Measurements from ENCODE around the gene NKG7.

NKG7 gene

DNA sequence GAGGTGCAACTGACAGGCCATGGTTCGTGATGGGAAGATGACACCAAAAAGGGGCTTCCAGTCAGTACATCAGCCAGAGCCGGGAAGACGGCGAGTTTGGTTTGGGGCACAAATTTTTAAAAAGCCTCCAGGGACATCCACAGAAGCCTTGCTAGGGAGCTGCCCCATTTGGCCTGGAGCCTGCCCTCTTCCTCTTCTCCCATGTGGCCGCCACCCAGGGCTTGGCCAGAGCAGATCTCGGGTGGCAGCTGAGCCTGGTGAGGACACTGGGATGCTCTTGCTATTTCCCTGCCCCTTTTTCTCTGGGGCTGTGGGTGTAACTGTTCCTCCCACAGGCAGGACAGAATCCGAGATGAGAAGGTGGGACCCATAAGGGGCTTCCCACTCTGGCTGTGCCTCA, 14.5 kb downstream of the NKG7 start:
- DNase-seq: no peak

DNA sequence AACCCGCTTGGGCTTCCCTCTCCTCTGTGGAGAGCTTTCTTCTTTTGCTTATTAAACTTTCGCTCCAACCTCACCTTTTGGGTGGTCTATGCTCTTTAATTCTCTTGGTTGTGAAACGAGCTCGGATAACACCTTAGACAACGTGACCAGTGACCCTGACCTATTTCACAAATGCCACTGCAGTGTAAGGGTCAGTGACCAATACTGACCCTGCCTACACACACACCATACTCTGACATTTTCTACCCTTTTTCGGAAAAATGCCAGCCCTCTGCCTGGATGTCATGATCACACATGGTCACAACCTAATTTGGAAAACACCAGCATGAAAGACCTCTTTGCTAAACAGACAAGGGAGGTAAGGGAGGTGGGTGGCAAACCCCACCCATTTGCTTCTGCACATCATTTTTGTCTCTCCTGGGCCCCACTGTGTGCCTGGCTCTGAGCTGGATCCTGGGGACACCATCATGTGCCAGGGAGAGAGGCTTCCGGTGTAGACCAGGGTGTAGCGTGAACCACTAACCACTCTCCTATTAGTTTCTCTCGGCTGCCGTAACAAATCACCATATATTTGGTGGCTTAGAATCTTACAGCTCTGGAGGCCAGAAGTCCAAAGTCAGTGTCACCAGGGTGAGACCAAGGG, 16.2 kb downstream of the NKG7 start:
- no peak for DNase-seq

DNA sequence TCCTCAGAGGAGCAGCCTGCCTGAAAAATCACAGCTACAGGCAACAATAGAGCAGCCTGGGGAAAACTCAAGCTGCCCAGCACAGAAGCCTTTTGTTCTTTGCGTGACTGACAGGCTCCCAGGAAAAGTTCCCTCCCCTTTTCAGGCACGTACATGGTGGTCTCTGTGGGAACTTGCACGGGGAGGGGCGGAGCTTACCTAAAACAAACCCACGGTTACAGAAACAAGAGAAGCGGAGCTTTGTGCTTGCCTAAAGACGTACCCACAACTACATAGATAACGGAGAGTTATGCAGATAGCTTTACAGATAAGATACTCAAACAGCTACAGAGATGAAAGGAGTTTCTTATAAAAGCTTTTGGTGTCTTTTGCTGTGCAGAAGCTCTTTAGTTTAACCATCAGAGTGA, 17.7 kb downstream of the NKG7 start:
- DNase-seq: no peak

DNA sequence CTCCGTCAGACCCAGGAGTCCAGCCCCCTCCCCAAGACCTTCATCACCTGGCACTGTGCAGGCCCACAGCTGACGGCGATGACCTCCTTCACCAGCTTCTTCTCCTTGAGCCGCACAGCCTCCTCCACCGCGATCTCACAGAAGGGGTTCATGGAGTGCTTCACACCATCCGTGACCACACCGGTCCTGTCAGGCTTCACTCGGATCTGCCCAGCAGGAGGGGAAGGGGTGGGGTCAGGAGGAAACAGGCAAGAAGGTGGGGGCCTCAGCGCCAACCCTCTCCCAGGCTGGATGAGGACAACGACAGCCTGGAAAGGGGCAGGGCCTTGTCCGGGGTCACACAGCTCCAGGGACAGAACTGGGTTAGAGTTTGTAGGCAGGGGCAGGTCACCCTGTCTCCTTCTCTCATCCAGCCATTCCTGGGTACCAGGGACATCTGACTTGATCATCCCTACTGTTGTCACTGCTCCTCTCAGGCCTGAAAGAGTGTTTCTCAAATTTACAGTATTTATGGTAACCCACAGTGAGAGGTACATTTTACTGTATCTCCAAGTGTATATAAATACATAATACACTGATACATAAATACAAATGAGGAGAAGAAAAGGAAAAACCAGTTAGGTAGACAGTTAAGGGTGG, 18.2 kb downstream of the NKG7 start:
- no peak for DNase-seq

DNA sequence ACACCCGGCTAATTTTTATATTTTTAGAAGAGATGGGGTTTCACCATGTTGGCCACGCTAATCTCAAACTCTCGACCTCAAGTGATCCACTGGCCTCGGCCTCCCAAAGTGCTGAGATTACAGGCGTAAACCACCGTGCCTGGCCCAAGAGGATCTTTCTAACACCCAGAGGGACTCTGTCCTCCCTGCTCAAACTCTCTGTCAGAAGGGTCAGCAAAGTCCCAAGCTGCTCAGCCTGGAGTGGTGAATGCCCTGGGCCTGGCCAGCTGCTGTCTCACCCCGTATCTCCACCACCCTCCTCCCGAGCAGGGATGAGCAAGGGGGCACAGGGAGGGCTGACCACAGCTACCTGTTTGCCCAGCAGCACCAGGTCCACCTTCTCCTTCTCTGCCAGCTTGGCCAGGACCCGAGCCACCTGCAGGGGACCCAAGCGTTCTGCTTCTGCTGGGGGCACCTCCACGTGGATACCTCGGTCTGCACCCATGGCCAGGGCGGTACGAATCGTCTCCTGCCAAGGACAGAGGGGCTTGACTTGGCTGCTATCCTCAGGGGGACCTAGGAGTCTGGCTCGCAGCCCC, 19.6 kb downstream of the NKG7 start:
- no peak for DNase-seq

DNA sequence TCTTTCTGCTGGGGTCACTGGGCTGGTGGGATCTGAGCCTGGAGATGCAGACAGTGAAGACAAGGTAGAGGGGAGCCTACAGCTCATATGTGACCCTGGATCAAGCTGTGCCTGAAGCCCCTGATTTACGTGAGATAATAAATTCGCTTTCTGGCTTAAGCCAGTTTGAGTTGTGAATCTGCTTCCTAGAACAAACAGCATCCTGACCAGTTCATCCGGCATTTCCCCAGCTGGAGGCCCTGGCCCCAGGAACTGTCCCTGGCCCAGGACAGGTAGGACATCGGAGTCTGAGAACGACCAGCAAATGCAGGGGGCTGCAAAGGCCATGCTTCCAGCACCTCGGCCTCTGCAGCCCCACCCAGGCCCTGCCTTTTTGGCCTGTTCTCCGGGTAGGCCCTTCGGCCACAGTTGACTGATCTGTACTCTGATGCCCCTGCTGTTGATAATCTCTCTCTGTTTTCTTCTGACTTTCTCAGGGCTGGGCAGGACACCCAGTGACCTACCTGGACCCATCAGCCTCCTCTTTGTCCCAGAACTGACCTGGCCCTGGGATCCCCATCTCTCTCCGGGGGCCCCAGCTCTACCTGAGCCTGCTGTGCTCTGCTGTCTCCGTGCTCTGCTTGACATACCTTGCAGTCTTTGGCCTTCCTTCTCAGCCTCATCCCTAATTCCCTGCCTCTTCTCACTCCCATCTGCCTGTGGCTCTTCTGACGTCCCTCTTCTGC, 21.0 kb downstream of the NKG7 start:
- DNase-seq: no peak

DNA sequence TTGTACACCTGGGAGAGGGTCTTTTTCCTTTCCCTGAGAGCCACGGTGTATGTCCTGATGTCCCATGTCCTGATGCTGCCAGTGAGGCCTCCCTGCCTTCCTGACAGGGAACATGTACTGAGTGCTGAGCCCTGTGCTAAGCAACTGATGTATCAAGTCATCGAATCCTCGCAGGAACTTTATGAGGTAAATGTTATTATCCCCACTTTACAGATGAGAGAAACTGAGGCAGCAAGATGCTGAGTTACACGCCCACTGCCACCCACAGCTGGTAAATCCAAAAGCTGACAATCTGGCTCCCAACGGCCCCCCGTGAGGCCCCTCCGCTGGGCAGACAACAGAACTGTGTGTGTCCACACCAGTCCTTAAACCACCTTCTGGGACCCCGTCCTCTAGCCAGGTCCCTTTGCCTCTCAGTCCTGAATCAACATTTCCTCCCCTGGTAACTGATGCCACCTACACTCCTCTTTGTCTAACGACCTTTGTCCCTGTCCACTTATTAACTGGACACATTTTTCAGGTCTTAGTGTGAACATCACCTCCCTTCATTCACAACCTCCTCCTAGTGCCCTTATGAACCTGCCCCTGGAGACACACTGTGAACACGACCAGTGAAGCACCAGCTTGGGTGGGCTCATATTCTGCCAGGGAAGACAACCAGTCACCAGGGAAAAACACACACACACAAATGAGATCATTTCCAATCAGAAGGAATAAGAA, 25.1 kb downstream of the NKG7 start:
- DNase-seq: no peak

DNA sequence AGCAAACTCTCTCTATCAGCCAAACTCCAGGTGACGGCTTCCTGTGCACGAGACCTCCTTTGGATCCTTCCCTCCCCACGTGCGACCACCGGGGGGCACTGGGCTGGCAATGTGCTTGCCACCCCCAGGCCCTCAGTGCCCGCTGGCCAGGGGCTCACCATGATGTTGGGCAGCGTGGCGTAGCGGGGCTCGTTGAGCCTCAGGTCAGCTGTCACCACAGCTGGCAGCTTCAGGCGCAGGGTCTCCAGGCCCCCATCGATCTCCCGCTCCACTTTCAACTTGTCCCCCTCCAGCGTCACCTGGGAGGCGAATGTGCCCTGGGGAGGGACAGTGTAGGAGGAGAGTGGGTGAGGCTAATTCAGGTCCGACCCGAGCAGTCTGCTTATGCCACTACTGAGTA, 25.7 kb downstream of the NKG7 start:
- DNase-seq: no peak

DNA sequence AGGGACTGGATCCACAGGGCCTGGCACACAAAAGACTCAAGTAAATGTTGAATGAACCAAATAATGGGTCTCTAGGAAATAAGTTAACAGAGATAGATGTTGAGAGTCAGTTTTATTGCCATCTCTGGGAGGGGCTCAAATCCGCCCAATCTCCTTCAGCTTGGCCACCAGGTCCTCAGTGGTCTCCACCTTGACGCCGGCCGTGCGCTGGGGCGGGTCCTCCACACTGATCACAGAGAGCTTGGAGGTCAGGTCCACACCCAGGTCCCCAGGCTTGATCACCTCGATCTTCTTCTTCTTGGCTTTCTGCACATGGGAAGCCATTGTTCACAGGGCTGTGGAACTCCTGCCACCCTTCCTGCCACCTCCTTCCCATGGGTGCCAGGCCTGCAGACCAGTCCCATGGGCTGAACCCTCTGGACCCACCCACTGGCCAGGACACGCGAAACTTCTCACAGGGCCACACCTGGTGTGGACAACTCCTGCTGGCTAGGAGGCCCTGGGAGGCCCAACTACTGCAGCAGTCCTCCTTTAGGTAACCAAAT, 27.3 kb downstream of the NKG7 start:
- DNase-seq: no peak

DNA sequence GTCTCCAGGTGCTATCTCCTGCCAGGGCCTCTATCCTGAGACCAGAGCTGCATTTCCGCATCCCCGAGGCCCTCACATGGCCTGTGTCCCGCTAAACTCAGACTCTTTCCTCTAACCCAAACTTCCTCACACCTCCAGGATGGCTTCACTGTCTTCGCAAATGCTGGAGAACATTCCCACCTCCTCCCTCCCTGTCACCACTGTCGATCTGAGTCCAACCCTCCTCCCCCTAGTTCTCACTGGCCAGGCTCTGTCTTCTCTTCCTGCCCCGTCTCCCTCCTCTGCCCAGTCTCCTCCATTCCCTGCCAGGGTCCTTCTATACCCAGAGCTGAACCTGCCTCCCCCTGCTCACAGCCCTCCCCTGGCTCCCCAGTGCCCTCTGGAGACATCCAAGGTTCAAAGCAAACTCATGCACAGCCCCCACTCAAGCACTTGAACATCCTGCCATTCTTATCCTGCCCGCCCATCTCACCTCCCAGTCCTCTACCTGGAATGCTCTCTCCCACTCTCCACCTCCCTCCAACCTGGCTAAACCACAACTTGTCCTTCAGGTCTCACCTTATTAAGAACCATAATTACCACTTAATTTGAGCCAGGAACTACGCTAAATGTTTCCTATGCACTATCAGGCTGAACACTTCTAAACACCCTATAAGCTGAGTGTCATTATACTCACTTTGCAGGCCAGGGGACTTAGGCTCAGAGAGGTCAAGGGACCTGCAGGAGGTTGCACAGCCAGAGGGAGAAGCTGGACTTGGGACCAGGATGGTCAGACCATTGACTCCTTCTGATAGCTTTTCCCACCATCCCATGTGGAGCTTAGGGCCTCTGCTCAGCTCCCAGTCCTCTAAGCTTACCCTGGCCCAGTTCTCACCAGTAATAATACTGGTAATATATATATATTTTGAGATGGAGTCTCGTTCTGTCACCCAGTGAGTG, 29.6 kb downstream of the NKG7 start:
- no peak for DNase-seq

DNA sequence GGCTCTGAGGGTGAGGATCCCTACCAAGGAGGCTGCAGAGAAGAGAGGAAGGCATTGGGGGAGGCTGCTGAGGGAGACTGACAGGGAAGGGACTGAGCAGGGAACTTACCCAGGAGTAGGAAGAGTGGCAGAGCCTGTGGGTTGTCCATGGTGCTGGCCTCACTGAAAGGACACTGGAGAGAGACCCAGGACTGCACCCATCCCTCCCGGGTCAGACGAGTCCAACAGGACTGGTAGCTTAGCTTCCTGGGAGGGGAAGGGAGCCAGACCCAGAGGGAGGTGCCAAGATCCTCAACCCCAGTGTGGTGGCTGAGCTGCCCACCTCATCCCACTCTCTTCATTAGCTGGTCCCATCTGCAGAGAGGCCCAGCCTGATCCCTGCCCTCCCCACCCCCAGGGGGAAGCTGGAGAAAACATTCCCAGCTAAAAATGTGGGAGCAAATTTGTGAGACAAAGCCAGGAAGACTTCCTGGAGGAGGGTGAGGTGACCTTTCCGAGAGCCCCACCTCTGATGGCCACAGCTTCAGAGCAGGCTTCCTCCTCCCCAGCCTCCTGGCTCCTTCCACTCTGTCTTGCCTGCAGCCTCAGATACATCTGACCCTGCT, 30.4 kb downstream of the NKG7 start, which contains the start of gene VSIG10L:
TSS of gene VSIG10L (minus strand) at position 164 of the 605 bp plus-strand sequence. CDS start at position 149, 15 bp downstream.
- DNase-seq: no peak

DNA sequence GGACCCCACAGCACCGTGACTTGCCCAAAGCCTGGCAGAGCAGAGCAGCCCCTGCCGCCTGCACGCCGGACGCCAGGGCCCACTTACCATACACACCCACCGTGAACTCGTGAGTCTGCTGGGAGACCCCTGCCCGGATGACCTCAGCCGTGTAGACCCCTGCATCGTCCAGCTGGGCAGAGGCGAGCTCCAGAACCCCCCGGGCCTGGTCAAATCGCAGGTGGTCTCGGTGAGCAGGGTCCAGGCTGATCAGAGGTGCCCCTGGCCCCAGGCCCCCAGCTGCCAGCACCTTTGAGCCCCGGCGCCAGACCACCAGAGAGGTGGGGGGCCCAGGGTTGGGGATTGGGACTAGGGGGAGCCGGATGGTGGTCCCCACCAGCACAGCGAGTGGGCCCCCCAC, 31.4 kb downstream of the NKG7 start:
- DNase-seq: no peak

DNA sequence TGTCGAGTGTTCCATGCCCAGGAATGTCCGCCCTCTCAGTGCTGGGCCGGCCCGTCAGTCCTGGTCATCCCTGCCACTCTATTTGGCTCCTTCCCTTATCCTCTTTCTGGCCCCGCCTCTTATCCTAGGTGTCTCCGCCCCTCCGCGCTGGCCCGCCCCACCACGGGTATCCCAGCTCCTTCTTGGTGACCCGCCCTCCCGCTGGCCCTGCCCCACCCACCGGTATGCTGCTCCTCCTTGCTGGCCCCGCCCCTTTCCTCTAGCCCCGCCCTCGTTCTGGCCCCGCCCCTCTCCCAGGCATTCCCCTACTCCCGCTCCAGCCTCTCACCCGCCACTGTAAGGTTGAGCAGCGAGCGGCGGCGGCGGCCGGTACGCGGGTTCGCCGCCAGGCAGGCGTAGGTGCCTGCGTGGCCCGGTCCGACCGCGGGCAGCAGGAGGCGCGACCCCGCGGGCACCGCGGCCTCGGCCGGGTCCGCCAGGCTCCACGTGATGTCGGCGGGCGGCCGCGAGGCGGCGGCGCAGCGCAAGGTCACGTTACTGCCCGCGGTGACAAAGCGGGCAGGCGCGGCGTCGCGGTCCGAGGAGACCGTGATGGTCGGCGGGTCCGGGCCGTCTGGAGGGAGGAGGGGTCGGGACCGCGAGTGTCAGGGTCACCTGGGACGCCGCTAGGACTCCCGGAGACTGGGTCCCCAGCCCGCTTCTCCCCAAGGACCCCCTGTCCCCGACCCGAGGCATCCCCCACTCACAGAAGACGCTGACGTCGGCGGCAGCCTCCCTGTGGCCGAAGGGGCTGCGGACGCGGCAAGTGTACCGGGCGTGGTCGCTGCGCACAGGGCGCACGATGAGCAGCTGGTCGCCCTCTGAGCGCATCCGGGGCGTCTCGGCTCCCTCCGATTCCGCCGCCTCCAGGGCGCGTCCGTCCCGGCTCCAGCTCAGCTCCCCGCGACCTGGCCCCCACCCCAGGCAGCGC, 32.5 kb downstream of the NKG7 start:
- no peak for DNase-seq

DNA sequence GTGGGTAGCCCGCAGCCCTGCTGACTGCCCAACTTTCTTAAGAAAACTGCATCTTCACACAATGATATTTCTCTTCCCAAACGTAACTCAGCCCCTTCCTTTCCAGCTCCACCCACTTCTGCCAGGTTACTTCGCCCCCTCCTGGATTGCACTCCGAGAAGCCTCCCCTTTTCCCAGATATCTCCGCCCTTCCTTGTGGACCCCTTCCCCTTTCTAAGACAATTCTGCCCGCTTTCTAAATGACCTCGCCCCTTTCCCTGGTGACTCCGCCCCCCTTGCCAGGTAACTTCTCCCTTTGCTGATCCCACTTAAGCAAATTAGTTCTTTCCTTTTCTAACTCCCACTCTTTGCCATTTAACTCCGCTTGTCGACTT, 33.2 kb downstream of the NKG7 start:
- DNase-seq: no peak

DNA sequence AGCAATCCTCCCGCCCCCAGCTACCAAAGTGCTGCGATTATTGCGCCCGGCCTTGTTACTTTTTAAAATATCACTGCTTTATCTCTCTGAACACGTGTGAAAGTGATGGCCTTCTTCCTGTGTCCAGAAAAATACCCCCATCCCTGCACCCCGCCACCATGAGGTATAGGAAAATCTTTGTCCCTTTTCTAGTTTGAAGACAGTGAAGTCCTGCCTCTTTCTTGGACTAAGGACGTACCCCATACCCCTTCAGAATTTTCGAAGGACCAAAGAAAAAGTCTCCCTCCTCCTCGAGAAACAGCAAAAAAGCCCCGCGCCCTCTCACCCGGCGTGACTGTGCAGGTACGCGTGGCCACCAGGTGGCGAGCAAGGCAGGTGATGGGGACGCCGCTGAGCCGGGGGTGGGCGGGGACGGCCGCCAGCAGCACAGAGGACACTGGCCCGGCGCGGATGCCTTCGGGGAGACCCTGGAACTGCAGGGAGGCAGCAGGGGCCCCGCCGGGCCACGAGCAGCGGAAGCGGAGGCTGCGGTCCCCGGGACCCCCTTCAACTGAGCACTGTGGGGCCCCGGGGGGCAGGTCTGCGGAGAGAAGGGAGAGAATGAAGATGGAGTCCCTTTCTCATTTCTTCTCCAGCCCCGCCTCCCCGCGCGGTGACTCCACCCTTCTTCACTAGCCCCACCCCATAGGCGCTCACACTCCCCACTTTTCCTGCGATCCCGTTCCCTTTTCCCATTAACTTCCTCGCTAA, 33.7 kb downstream of the NKG7 start:
- DNase-seq: peak; percentile 63

DNA sequence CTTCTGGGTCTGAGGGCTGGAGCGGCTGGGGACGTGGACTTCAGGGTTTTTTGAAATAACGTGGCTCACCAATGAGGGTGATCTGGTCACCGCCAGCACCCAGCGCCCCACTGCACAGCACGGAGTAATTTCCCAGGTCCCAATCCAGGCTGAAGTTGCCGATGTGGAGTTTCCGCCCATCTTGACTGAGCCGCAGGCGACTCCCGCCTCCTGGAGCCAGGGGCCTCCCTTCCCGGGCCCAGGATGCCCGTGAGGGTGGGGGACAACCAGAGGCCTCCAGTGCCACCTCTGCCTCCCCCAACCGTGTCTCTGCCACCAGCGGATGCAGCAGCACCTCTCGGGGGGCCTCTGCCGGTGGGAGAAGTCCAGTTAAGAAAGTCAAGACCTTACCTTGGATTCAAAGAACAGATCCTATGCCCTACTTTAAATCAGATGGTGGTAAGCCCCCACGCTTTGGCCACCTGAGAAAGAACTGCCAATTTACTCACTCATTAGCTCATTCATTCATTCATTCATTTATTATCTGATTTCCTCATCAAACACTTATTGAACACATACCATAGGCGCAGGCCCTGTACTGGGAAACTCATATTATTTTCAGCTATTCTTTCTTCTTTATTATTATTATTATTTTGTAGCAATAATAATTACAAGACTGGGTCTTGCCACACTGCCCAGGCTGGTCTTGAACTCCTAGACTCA, 34.4 kb downstream of the NKG7 start:
- no peak for DNase-seq

DNA sequence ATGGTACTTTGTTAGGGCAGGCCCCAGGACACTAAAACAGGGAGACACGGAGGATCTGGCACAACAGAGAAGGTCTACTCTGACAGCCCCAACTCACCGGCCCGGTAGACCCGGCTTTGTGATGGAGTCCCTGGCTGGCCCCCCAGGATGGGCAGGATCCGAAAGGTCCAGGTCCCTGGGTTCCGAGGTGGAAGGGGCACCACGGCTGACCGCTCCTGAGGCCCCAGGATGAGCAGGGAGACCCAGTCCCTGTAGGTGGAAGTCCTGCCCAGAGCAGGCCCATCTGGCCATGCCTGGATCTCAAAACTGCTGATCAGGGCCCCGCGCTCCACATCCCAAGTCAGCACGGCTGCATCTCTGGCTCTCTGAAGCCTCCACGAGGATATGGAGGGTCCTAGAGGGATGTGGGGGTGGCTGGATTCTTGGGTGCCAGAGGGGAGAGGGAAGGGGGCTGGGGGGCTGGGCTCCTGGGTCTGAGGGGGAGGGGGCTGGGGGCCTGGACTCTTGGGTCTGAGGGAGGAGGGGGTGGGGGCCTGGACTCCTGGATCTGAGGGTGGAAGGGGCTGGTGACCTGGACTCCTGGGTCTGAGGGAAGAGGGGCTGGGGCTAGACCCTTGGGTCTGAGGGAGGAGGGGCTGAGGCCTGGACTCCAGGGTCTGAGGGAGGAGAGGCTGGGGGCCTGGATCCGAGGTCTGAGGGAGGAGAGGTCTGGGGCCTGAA, 35.2 kb downstream of the NKG7 start:
- no peak for DNase-seq

Measured in NCI-H748 treated with DMSO at 0.1 percent for 48 hours (cell line).